Urothelium cell line (cell line): ENCODE measurements around the gene RPS19BP1.
"Not testable (repeated sequence)": the region's sequence is repeated elsewhere in the genome, so short reads cannot be mapped to it uniquely, and the experiment has no call there.

Source experiments
- DNase-seq: peaks from one replicate; pipeline ENCODE4 v3.0.0; 2011; ENCODE audit warnings: low spot score, mixed read lengths
- FAIRE-seq: peaks from 2 replicates; lab custom pipeline; 2011; peaks lifted over from hg19 to GRCh38; lab: Jason Lieb, UNC

Gene RPS19BP1

GRCh38 chr22:39528681-39529486, 3.7 kb downstream of the RPS19BP1 start:
- FAIRE-seq (peak; percentile 67), DNase-seq (peak; percentile 89)

- no peak for DNase-seq
- FAIRE-seq, result no peak
Measured at GRCh38 chr22:39528080-39528661, 4.4 kb downstream of the RPS19BP1 start.

- DNase-seq, result no peak
- FAIRE-seq, result peak; percentile 37
Measured at GRCh38 chr22:39527481-39527961, 5.0 kb downstream of the RPS19BP1 start.

- no peak for DNase-seq
- FAIRE-seq, result no peak
Measured at GRCh38 chr22:39526736-39527171, 5.8 kb downstream of the RPS19BP1 start.

- no peak for DNase-seq
- no peak for FAIRE-seq
Measured at GRCh38 chr22:39525658-39525975, 6.9 kb downstream of the RPS19BP1 start.

GRCh38 chr22:39524753-39525657, 7.5 kb downstream of the RPS19BP1 start:
- DNase-seq, result no peak
- FAIRE-seq, result no peak

GRCh38 chr22:39524089-39524752, 8.3 kb downstream of the RPS19BP1 start:
- DNase-seq (no peak), FAIRE-seq (no peak)

- DNase-seq (no peak), FAIRE-seq (no peak)
Measured at GRCh38 chr22:39522567-39523300, 9.8 kb downstream of the RPS19BP1 start.

GRCh38 chr22:39522091-39522490, 10.5 kb downstream of the RPS19BP1 start:
- FAIRE-seq, DNase-seq: not testable (repeated sequence)

GRCh38 chr22:39521106-39521885, 11.3 kb downstream of the RPS19BP1 start:
- DNase-seq, result not testable (repeated sequence)
- peak; percentile 17 for FAIRE-seq

GRCh38 chr22:39520226-39521105, 12.1 kb downstream of the RPS19BP1 start, which contains the start of gene ATF4:
Gene ATF4 (plus strand): TSS chr22:39520562. CDS start chr22:39521446, 884 bp downstream.
- FAIRE-seq, result peak; percentile 91
- peak; percentile 84 for DNase-seq

- FAIRE-seq, result peak; percentile 91
- DNase-seq, result peak; percentile 99
Measured at GRCh38 chr22:39519681-39520225, 12.8 kb downstream of the RPS19BP1 start.

- FAIRE-seq, result no peak
Measured at GRCh38 chr22:39518996-39519680, 13.4 kb downstream of the RPS19BP1 start.

GRCh38 chr22:39518144-39518786, 14.3 kb downstream of the RPS19BP1 start:
- DNase-seq (no peak), FAIRE-seq (no peak)

More at GRCh38 chr22:39518996-39519680, 13.4 kb downstream of the RPS19BP1 start:
- peak; percentile 44 for DNase-seq

- DNase-seq (no peak), FAIRE-seq (no peak)
Measured at GRCh38 chr22:39517470-39517869, 15.1 kb downstream of the RPS19BP1 start.

GRCh38 chr22:39515266-39516050, 17.1 kb downstream of the RPS19BP1 start:
- no peak for FAIRE-seq
- no peak for DNase-seq
